ENCODE data around the gene KLHL30. TPM values are rescaled to one million over a fixed set of nuclear protein-coding genes. Genes with fewer than 3 reads are reported as not detected.

The KLHL30 gene, protein sequence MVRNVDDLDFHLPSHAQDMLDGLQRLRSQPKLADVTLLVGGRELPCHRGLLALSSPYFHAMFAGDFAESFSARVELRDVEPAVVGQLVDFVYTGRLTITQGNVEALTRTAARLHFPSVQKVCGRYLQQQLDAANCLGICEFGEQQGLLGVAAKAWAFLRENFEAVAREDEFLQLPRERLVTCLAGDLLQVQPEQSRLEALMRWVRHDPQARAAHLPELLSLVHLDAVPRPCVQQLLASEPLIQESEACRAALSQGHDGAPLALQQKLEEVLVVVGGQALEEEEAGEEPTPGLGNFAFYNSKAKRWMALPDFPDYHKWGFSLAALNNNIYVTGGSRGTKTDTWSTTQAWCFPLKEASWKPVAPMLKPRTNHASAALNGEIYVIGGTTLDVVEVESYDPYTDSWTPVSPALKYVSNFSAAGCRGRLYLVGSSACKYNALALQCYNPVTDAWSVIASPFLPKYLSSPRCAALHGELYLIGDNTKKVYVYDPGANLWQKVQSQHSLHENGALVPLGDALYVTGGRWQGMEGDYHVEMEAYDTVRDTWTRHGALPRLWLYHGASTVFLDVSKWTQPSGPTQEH
- 0.15 TPM in 1 of 2 replicates, not detected in the other for total RNA-seq

GRCh38 chr2:238138331-238139195, at the start of gene KLHL30:
Gene KLHL30 (plus strand): TSS chr2:238138668. CDS start chr2:238140755, 2,087 bp downstream.

DNA sequence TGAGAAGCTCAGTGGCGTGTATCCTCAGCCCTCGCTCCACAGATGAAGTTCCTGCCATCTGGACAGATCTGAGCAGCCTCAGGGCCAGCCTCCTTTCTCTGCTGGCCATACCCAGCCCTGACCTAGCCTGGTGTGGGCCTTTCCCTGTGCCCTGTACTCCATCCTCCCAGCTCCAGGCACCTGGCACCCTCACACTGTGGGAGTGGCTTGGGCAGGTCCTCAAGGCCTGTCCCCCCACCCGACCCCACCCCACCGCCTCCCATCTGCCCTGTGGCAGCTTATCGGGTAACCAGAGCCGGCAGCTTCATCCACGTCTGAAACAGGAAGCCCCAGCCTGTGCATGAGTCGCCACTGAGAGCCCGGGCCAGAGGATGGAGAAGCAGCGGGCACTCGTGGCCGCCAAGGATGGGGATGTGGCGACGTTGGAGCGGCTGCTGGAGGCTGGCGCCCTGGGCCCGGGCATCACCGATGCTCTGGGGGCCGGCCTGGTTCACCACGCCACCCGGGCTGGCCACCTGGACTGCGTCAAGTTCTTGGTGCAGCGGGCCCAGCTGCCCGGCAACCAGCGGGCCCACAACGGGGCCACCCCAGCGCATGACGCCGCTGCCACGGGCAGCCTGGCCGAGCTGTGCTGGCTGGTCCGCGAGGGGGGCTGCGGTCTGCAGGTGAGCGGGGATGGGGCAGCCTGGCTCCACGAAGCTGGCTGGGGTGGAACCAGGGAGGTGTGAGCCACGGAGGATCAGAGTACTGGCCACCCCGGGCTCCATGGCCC, 38.2 kb upstream of the KLHL30 start, which contains the start of gene ESPNL:
TSS of gene ESPNL (plus strand) at position 292 of the 772 bp plus-strand sequence. CDS start at position 372, 80 bp downstream.

DNA sequence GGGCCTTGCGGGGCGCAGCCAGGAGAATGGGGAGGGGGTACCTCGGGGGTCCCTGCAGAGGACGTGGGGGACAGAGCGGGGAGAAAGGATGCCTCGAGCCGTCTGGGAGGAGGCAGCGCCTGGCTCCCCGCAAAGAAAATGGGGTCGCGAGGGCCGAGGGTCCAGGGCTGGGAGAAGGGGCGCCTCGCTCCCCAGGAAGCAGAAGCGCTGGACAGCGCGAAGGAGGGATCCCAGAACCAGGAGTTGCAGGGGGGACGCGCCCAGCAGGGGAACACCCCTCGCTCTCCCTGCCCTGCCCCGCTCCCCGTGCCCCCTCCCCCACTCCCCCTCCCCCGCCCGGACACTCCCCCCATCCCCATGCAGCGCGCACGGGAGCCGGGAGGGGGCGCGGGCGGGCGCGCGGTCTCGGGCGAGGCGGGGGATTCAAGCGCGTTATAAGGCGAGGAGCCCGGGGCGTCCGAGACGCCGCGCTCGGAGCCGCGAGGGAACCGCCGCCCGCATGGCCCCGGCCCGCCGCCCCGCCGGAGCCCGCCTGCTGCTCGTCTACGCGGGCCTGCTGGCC, 20.1 kb downstream of the KLHL30 start, which contains the start of gene ERFE:
TSS of gene ERFE (plus strand) at position 462 of the 562 bp plus-strand sequence. CDS start at position 500, 38 bp downstream.

Other genes starting within 250 kb of the KLHL30 start
- 60.4 and 66.7 TPM in 2 replicates for gene UBE2F, start 171.7 kb upstream of the KLHL30 start, total RNA-seq
- 18.0 and 19.5 TPM in 2 replicates for gene SCLY, start 77.7 kb upstream of the KLHL30 start, total RNA-seq
- 5.2 and 6.4 TPM in 2 replicates for gene ESPNL, start 38.3 kb upstream of the KLHL30 start, total RNA-seq
- gene ERFE, start 20.3 kb downstream of the KLHL30 start, total RNA-seq = 4.2 TPM in 2 replicates
- gene ILKAP, start 65.0 kb downstream of the KLHL30 start, total RNA-seq = 19.2 and 20.7 TPM in 2 replicates
- 10.7 and 11.4 TPM in 2 replicates for gene HES6, start 101.4 kb downstream of the KLHL30 start, total RNA-seq
- gene PER2, start 149.9 kb downstream of the KLHL30 start, total RNA-seq = 1.0 and 1.5 TPM in 2 replicates
- 4.0 and 10.3 TPM in 2 replicates for gene TRAF3IP1, start 181.8 kb downstream of the KLHL30 start, total RNA-seq

All from bronchus fibroblast of lung (primary cell).